T1000 (cell line): Measurements from ENCODE around the gene ZNF804B.

Experiments used
- DNase-seq: peaks from one replicate; lab custom pipeline; 2025; ENCODE audit warnings: mixed read lengths; lab: John Stamatoyannopoulos, UW

The ZNF804B gene

DNA sequence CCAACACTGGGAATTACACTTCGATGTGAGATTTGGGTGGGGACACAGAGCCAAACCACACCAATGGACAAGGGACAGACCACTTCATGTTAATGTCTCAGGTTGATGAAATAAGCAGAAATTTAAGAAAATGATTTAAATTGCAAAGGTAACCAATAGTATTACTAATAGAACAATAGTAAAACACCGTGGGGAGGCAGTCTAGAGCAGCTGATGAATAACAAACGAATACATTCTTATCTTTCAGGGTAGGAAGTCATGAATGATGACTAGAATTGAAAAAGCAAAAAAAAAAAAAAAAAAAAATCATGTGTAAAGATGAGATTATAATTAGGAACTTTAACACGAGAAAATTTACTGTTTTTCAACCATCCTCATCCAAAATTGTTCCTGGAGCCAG lies 207.9 kb downstream of the ZNF804B start:
- DNase-seq: no peak

DNA sequence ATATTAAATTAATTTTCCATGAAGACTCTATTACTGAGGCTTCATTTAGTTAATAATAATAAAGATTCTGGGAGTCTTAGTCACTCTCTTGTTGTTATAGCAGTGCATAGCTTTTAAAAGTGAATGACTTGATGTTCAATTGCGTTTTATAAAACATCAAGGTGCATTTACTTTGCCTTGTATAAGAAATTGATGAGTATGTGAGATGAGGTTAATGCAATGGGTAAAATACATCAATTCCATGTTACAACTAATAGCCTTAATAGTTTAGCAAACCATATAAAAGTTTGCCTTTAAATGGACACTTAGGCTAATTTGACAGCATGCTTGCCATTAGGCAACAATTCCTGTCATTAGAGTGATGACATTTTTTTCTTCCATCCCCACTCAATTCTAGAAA lies 209.7 kb downstream of the ZNF804B start:
- DNase-seq: no peak

GRCh38 chr7:88985295-88985694 lies 225.8 kb downstream of the ZNF804B start:
- no peak for DNase-seq

- DNase-seq: no peak
These were observed 241.8 kb downstream of the ZNF804B start for GRCh38 chr7:89001306-89001705.

GRCh38 chr7:89002981-89003956 lies 243.8 kb downstream of the ZNF804B start:
- no peak for DNase-seq

- DNase-seq: no peak
These were observed 252.5 kb downstream of the ZNF804B start for GRCh38 chr7:89012016-89012415.

DNA sequence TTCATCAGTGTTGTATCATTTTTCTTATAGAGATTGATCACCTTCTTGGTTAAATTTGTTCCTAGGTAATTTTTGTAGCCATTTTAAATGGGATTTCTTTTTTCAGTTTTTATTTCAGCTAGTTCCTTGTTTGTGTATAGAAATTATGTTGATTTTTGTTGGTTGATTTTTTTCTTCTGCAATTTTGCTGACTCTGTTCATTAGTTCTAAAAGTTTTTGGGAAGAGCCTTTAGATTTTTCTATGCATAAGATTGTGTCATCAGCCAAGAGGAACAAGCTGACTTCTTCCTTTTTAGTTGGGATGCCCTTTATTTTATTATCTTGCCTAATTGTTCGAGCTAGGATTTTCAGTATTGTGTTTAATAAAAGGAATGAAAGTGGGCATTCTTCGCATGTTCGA lies 258.2 kb downstream of the ZNF804B start:
- DNase-seq: no peak

DNA sequence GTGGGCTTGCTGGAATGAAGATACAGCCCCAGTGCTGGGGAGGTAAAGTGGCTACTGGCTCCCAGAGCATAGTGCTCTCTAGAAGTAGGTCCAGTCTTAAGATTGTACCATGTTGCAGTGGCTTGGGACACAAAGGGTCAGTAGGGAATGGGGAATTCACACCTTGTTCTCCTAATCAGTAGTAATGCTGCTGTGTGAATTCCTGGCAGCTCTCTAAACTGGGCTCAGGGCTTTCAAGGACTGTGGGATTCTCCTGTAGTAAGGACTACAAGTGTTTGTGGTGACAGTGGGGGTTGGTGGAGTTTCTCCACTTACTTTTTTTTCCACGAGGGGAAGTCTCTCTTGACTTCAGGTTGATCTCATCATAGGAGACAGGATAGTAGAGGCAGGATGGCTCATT lies 262.2 kb downstream of the ZNF804B start:
- DNase-seq: no peak

GRCh38 chr7:89023206-89023605 lies 263.7 kb downstream of the ZNF804B start:
- DNase-seq: no peak

GRCh38 chr7:89023877-89024276 lies 264.4 kb downstream of the ZNF804B start:
- DNase-seq: no peak

DNA sequence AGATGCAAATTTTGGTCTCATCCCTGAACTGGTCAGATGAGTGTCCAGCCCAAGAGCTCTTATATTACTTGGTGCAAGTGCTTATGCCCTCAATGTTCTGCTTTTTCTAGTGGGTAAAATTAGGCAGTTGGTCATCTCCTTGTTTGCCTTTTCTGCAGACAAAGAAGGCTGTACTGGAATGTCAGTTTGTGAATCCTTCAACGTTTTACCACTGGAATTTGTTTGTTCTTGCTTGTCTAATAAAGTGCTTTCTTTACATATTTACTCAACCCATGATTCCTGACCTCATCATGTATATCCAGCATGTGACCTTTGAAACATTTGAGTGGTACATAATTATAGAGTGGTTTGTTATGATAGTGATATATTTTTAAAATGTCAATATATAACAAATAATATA lies 268.3 kb downstream of the ZNF804B start:
- no peak for DNase-seq

DNA sequence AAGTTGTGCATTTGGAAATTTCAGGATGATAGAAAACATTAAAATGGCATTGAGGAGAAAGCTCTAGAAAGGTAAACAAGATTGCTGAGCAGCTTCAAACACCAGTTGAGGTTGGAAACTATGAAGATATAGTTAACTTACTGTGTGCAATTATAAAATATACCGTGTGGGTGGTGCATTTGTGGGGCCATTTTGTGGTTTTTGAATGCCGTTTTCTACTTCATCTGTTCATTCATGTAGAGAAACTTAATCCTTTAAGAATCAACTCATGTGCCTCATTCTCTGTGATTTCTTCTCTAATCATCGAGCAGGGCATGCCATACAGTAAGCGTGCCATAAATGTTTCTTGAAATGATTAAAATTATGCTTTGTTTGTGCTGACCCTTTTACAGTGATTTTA lies 268.8 kb downstream of the ZNF804B start:
- DNase-seq: no peak

DNA sequence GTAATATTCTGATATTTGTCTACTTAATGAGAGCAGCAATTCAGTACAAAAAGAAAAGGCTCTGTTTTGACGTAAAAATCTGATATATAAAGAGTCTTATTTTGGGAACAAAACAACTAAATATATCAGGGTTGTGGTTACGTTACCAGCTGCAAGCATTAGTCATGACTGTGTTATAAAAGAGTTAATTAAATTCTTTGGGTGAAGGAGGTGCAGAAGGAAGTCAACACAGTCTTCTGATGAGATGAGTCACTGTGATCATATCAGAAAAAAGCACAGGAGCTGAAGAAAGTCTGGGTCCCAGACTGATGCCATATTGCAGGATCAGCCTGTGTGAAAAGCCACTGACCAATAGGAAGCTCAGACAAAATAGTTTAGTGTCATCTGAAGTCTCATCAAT lies 270.4 kb downstream of the ZNF804B start:
- DNase-seq: no peak

GRCh38 chr7:89041240-89041639 lies 281.7 kb downstream of the ZNF804B start:
- no peak for DNase-seq

GRCh38 chr7:89042940-89043339 lies 283.4 kb downstream of the ZNF804B start:
- no peak for DNase-seq

DNA sequence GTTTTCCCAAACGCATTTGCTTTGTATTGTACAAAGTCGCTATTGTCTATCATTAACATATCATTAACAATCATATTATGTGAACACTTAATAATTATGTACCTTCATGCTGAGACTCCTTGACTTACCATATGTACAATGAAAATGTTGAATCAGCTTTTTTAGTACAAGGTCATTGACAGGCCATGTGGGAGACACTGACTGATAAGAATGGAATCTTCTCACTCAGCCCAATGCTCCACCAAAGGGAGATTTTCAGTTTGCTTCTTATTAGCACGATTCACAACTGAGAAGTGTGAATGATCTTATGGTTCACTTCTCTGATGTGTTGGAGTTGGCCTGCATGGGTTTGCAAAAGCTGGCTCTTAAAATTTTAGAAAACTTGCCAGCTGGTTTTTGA lies 289.5 kb downstream of the ZNF804B start:
- DNase-seq: no peak

GRCh38 chr7:89053130-89053529 lies 293.6 kb downstream of the ZNF804B start:
- DNase-seq: no peak

- DNase-seq: no peak
These were observed 294.9 kb downstream of the ZNF804B start for GRCh38 chr7:89054361-89054760.

DNA sequence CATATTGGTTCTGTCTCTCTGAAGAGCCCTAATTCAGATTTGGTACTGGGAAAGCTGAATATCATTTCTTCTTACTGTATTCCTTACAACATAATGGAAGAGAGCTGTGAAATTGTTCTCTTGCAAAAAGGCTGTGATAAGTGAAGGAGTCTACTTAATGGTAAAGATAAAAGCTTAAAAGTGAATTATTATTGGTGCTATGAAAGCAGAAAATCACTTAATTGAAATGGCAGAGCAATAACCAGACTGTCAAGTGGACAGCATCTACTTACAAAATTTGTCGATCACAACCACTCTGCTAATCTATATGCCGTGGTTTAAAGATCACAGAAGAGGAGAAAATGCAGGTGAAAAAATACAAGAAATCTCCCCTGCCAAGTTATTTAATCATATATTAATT lies 300.7 kb downstream of the ZNF804B start:
- no peak for DNase-seq

DNA sequence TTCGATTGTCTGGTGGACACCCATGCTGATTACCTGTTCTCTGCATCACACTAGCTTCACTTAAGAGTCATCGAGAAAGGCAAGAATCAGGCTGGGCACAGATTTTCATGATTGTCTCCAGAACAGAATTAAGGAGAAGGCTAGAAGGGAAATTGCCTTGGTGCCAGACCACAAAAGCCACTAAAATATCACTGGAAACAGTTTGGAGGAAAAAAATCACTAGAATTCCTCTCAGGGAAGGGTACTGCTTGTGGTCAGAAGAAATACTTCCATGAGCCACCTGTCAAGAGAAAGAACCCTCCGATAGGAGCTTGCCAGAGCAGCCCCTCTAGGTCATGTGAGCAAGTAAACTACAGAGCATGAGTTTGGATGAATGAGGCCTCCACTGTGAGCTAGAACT lies 305.3 kb downstream of the ZNF804B start:
- no peak for DNase-seq

DNA sequence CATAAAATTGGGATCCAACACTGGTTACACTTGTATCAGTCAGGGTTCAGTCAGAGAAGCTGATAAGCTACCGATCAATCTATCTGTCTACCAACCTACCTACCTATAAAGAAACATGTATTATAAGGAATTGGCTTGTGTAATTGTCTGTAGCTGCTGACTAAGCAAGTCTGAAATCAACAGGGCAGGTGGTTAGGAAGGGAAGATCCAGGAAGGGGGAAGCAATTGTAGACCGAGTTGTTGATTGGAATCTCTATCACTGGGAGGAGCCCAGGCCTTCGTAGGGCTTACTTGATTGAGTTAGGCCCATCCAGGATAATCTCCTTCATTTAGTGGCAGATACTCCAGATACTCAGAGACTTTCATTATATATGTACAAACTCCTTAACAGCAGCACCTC lies 307.5 kb downstream of the ZNF804B start:
- no peak for DNase-seq

GRCh38 chr7:89072081-89072480 lies 312.6 kb downstream of the ZNF804B start:
- DNase-seq: no peak

- DNase-seq: no peak
These were observed 314.3 kb downstream of the ZNF804B start for GRCh38 chr7:89073776-89074175.

- DNase-seq: no peak
These were observed 318.5 kb downstream of the ZNF804B start for GRCh38 chr7:89077992-89078391.
